SK-N-MC (cell line): Measurements from ENCODE around the gene KIDINS220.

Source experiments
- EZH2 ChIP-seq: fragments of 200-600 bp; sonication (generic); IDR thresholded peaks from one replicate; pipeline ENCODE4 v1.6.1; 2017; ENCODE audit warnings: antibody characterized with exemption
- FOXP2 ChIP-seq: optimal IDR thresholded peaks from 2 replicates; pipeline ENCODE3; 2011; ENCODE audit warnings: mild to moderate bottlenecking, moderate library complexity; ENCODE audit not compliant: insufficient read depth; ENCODE audit errors: extremely low read length, control extremely low read depth
- POLR2AphosphoS5 ChIP-seq: IDR thresholded peaks from 2 replicates; pipeline ENCODE4 v1.6.1; 2012; ENCODE audit warnings: mild to moderate bottlenecking, low read depth, low read length, borderline replicate concordance

DNA sequence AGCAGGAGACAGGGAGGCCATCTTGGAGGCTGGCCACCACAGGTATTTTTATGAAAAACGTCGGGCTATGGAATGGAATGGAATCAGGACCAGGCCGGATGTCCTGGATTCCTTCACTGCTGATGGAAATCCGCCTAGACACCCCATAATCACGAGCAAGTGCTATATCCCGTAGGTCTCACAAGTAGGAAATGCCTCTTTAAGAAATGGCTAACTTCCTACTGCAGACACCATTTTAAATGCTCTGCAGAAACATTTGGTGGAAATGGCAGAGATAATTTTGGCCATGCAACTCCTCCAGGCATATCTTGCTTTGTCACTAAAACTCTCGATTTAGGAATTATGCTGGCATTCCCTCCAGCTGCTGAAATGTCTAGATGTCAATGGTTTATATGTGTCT, 137.6 kb downstream of the KIDINS220 start:
- no peak for TF ChIP-seq POLR2AphosphoS5
- TF ChIP-seq EZH2 = no peak
- TF ChIP-seq FOXP2 = no peak
